Measurements from ENCODE around the gene LIMCH1. TPM values are rescaled to one million over a fixed set of nuclear protein-coding genes. Genes with fewer than 3 reads are reported as not detected.
"Not testable (repeated sequence)": the region's sequence is repeated elsewhere in the genome, so short reads cannot be mapped to it uniquely, and the experiment has no call there.

Gene LIMCH1
- total RNA-seq, 1 donor from 2014 or later, result 83.0 TPM

GRCh38 chr4:41678951-41679350 is 141.0 kb downstream of the LIMCH1 start:
- DNase-seq (ENCODE audit: low read depth), result no peak

- DNase-seq (ENCODE audit: low read depth), result no peak
Observed at GRCh38 chr4:41679991-41680390, 142.0 kb downstream of the LIMCH1 start.

GRCh38 chr4:41681054-41681453 is 143.1 kb downstream of the LIMCH1 start:
- no peak for DNase-seq (ENCODE audit: low read depth)

DNA sequence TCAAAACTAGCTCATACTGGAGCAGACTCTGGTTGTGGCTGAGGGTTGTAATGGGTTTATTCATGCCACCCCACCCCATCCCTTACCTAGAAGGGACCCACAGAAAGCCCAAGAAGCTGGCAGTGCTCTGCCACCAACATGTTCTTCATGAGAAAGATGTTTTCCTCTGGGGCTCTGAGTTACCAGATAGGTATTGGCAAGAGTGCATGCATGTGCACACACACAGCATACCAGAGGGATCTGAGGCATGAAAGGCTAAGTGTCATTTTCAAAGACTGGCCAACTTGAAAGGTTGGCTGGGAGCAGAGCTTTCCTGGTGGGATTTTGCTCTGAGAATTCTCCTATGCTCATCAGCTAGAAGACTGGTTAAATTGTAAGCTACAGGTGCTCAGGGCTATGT is 145.4 kb downstream of the LIMCH1 start:
- no peak for DNase-seq (ENCODE audit: low read depth)

DNA sequence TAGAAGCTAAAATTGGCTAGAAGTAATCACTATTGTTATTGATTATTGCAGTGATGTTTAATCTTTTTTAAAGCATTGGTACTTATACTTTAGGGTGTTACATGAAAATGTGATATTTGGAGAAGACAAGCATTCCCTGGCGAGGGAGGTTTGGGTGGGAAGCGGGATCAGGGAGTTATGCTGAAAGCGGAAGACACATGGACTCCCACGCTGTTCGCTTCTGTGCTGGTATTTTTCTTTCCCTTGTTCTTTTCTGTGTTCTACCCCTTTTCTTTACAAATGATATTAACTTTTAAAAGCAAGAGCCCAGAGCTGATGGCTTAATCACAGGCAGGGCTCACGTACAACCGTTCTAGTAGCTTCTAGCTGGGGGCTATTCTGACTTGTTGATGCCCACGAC is 148.9 kb downstream of the LIMCH1 start:
- no peak for DNase-seq (ENCODE audit: low read depth)

DNA sequence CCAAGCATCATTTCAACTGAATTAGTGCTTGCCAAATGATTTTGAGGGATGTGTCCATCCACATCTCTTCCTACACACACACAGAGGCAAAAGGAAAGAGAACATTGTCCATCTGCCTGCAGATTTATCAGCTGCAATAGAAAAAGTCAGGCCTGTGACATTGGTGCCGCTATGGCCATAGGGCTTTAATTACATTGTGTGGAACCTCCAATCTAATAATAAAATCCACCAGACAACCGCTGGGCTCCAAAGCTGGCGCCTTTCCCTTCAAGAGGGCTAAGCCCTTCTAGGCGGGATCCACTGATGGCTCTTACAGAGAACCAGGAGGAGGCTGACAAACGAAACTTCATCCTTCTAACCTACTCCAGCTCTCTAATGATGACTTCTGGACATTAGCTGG is 150.0 kb downstream of the LIMCH1 start:
- no peak for DNase-seq (ENCODE audit: low read depth)

DNA sequence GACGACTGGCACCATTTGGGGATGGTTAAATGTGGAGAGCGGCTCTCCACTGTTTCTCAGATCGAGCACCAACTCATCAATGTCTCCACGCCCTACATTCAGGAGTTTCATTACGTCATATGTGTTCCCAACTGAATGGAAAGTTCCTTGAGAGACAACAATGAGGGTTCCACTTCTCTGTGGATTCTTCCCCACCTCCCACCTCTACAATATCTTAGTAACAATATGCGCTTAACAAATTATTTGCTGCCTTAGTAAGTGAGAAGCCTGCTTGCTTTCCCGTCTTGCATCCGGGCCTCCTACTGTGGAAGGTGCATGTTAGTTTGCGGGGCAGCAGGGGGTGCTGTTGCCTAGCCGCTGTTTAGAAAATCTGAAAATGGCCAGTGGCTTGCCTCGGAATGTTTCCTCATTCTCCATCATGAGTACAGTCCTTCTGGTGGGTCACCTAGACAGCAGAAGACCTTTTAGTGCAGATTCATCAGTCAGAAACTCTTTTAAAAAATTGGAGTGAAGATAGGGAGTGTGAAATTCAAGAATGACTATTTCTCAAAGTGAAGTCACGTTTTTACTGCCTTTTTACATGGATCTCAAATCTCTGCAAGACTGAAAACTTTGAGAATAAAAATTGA is 154.9 kb downstream of the LIMCH1 start:
- peak; percentile 59 for DNase-seq (ENCODE audit: low read depth)

GRCh38 chr4:41693629-41694028 is 155.7 kb downstream of the LIMCH1 start:
- peak; percentile 48 for DNase-seq (ENCODE audit: low read depth)

GRCh38 chr4:41696131-41696530 is 158.2 kb downstream of the LIMCH1 start:
- DNase-seq (ENCODE audit: low read depth), result no peak

- no peak for DNase-seq (ENCODE audit: low read depth)
Observed at GRCh38 chr4:41696763-41697162, 158.8 kb downstream of the LIMCH1 start.

GRCh38 chr4:41701983-41702382 is 164.0 kb downstream of the LIMCH1 start:
- no peak for DNase-seq (ENCODE audit: low read depth)

GRCh38 chr4:41702770-41703169 is 164.8 kb downstream of the LIMCH1 start:
- DNase-seq (ENCODE audit: low read depth), result no peak

GRCh38 chr4:41703785-41704184 is 165.8 kb downstream of the LIMCH1 start:
- DNase-seq (ENCODE audit: low read depth), result no peak

GRCh38 chr4:41709844-41710481 is 172.0 kb downstream of the LIMCH1 start:
- DNase-seq (ENCODE audit: low read depth), result peak; percentile 59

DNA sequence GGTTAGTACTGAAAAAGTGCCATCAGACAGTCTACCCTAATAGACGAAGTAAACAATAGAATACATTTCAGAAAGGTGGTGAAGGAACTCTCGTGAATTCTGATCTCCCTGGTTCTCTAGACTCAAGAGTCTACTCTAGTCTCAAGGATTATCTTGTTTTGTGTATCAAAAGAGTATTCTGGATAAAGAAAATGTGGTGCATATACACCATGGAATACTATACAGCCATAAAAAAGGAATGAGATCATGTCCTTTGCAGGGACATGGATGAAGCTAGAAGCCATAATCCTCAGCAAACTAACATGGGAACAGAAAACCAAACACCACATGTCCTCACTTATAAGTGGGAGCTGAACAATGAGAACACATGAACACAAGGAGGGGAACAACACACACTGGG is 173.7 kb downstream of the LIMCH1 start:
- not testable (repeated sequence) for DNase-seq (ENCODE audit: low read depth)

GRCh38 chr4:41712425-41712824 is 174.5 kb downstream of the LIMCH1 start:
- DNase-seq (ENCODE audit: low read depth), result no peak

DNA sequence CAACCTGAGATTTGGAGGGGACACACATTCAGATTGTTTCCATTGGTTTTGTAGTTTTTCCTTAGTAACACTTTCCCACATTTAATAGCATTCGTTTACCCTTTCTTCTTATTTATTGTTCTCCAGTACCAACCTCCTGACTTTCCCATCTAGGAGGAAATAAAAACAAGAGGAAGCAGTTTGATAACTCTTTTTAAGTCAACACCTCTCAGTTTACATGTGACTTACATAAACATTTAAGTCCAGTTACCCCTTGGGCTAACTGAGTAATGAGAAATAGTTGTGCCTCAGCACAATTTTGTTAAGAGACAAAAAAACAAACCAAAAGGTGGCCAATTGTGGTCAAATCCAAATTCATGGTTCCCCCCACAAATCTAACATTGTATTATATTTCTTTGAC is 175.8 kb downstream of the LIMCH1 start:
- no peak for DNase-seq (ENCODE audit: low read depth)

- DNase-seq (ENCODE audit: low read depth), result no peak
Observed at GRCh38 chr4:41714364-41715000, 176.5 kb downstream of the LIMCH1 start.

DNA sequence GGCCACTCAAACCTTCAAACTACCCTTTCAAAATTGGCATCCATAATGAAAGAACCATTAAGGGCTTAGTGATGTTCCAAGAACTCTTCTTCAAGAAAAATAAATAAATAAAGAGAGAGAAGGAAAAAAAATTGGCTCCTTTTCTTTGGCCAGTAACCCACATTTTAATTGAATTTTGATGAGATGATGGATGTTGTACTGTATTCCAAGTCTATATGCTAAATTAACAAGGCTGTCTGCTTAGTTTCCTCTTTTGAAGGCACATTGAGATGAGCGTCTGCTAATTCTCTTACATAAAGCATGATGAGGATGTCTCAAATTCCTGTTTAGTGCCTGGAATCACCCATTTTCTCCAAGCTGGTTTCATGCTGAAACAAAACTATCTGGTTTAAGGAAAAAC is 177.2 kb downstream of the LIMCH1 start:
- DNase-seq (ENCODE audit: low read depth), result no peak

DNA sequence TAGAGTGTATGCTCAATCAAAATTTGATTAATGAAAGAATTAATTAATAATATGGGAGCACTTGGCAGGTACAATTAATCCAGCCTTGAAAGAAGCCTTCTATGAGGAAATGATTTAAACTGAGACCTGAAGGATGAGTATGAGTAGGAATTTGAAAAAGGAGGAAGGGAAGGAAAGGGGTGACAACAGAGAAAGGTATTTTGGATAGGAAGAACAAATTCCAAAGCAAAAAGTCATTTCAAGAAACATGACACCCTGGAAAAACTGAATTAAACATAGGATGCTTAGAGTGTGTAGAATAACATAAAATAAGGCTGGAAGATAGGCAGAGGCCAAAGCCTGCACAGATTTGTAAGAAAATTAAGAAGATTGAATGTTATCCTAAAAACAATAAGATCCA is 180.9 kb downstream of the LIMCH1 start:
- DNase-seq (ENCODE audit: low read depth), result no peak

- no peak for DNase-seq (ENCODE audit: low read depth)
Observed at GRCh38 chr4:41719417-41719816, 181.5 kb downstream of the LIMCH1 start.

DNA sequence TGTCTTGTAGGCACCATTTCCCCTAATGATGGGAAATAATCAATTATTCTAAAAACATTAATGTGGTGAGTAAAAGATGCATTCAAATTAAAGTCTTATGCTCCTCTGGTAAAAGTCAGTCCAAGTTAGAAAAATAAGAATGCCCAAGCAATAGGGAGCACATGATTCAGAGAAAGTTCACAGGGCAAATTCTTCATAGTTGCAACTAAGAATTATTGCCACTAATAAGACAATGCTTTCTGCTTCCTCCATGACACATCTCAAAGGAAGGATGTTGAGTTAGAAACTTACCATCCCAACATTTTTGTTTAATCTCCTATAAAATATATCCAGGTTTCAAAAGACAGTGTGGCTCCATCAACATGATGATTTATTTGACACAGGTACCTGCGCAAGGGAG is 184.2 kb downstream of the LIMCH1 start:
- no peak for DNase-seq (ENCODE audit: low read depth)

GRCh38 chr4:41723286-41723685 is 185.3 kb downstream of the LIMCH1 start:
- DNase-seq (ENCODE audit: low read depth), result no peak
